Measurements from ENCODE around the gene NDUFA11.

The NDUFA11 gene

DNA sequence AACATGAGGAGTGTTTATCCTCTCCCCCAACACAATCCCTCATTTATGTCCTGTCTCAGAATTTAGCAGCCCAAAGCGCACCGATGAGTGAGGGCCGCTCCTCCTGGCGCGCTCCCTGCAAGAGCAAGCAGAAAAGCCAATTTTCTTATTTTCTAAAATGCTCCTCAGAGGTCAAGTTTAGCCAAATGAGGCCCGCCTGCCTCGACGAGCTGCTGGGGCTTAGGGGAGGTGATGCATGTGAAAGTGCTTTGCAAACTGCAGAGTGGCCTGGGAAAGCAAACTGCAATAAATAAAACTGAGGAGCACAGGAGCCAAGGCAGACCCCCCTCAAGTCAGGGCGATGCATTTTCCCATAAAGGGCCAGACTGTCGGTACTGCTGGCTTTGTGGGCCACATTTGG lies 39.5 kb upstream of the NDUFA11 start:
- Histone ChIP-seq H3K4me3 (ENCODE audit: insufficient read depth, low read depth, low read length) (no peak overlapping the region), H3K27me3 (ENCODE audit: control insufficient read depth, insufficient read depth, low read length, poor library complexity, severe bottlenecking) (no peaks in the 10 kb centered on the region), H3K4me1 (ENCODE audit: control insufficient read depth, insufficient read depth, low read length) (peaks cover 15% of the 10 kb centered on the region), H3K9me3 (ENCODE audit: control insufficient read depth, low read length) (no peaks in the 10 kb centered on the region), H3K36me3 (ENCODE audit: control insufficient read depth, insufficient read depth, low read length) (peaks cover 8% of the 10 kb centered on the region), H3K27ac (ENCODE audit: insufficient read depth, low read depth, low read length, poor library complexity, severe bottlenecking) (no peak overlapping the region)
- 91 to 93% methylated on average over 10 of the region's 10 CpGs for WGBS, 2 experiments

DNA sequence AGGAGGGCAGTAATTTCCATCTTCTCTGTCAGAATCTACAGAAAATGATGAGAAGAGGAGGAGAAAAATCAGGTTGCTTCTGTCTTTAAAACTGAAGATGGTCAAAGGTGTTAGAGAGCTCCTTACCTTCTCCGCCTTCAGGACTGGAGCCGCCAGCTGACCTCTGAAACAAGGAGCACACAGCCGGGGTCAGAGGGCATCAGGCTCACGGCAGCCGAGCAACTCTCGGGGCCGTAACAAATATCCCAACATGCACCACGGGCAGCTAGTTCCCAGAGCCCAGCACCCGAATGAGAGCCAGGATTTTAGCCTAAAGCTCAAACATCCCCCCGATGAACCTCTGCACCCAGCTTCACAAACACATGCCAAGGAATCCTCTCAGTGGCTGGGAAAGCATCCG lies 38.1 kb upstream of the NDUFA11 start:
- H3K4me1 ChIP-seq (ENCODE audit: control insufficient read depth, insufficient read depth, low read length): peaks cover 7% of the 10 kb centered on the region
- WGBS, 2 experiments: 88 to 92% methylated on average over 11 of the region's 11 CpGs
- H3K27ac ChIP-seq (ENCODE audit: insufficient read depth, low read depth, low read length, poor library complexity, severe bottlenecking): no peak overlapping the region
- H3K4me3 ChIP-seq (ENCODE audit: insufficient read depth, low read depth, low read length): no peak overlapping the region
- no peaks in the 10 kb centered on the region for H3K27me3 ChIP-seq (ENCODE audit: control insufficient read depth, insufficient read depth, low read length, poor library complexity, severe bottlenecking)
- no peaks in the 10 kb centered on the region for H3K9me3 ChIP-seq (ENCODE audit: control insufficient read depth, low read length)
- peaks cover 8% of the 10 kb centered on the region for H3K36me3 ChIP-seq (ENCODE audit: control insufficient read depth, insufficient read depth, low read length)

DNA sequence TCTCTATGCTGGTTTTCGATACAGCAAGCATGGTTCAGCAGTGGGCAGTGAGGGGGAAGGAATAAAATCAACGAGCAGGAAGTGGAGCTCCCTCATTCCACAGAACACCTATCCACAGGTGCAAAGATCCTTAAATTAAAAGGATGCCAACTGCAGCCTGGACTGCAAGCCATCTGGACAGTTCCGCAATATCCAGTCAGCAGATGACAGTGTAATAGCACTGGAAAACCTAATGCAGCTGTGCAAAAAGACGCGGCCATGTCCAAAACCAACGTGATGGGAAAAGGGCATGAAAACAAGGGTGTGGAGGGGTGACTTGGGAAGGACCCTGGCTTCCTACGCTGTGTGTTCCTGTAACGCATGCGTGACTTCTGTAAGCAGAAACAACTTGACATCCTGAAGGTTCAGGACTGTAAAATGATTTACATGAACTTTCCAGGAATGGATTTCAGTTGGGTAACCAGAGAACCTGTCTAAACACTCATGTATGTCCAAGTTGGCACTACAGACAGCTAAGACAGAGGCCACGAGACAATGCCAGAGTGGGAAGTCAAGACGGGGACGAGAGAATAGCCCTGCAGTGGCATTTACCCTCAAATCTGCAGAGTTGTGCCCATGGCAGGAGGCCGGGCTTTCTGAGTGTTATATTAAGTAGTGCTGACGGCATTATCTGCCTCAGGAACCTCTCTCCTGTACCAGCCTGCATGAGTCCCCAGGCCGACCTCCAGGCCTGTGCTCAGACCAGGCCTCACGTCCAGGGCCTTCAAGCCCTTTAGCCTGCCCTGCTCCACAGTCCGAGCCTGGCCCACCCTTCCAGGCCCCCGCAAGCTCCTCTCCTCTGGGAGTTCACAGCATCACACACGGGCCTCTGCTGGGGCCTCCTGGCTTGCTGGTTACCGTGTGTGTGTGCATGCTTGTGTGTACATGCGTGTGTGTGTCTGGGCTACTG lies 36.9 kb upstream of the NDUFA11 start:
- Histone ChIP-seq H3K9me3 (ENCODE audit: control insufficient read depth, low read length) (no peaks in the 10 kb centered on the region), H3K27ac (ENCODE audit: insufficient read depth, low read depth, low read length, poor library complexity, severe bottlenecking) (no peak overlapping the region), H3K4me1 (ENCODE audit: control insufficient read depth, insufficient read depth, low read length) (peaks cover 7% of the 10 kb centered on the region), H3K4me3 (ENCODE audit: insufficient read depth, low read depth, low read length) (no peak overlapping the region), H3K27me3 (ENCODE audit: control insufficient read depth, insufficient read depth, low read length, poor library complexity, severe bottlenecking) (no peaks in the 10 kb centered on the region), H3K36me3 (ENCODE audit: control insufficient read depth, insufficient read depth, low read length) (peaks cover 8% of the 10 kb centered on the region)
- WGBS, 2 experiments: 96 to 97% methylated on average over 21 of the region's 21 CpGs

DNA sequence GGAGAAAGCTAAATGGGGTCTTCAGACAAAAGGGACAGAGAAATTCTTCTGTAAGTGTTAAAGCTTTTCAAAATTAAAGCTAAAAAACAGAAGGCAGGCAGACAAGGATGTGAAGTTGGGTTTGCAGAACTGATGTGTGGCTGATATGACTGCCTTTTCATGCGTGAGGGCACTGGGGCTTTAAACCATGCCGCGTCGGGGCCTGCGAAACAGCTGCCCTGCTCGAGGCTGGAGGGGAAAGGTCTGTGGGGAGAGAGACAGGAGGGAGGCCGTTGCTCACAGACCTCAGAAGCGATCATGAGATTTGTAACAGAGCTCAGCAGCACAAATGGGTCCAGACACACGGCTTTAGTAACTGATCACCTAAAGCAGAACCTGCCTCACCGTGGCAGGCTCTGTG lies 34.0 kb upstream of the NDUFA11 start:
- Histone ChIP-seq H3K4me3 (ENCODE audit: insufficient read depth, low read depth, low read length) (no peak overlapping the region), H3K36me3 (ENCODE audit: control insufficient read depth, insufficient read depth, low read length) (peaks cover 8% of the 10 kb centered on the region), H3K4me1 (ENCODE audit: control insufficient read depth, insufficient read depth, low read length) (peaks cover 10% of the 10 kb centered on the region), H3K9me3 (ENCODE audit: control insufficient read depth, low read length) (no peaks in the 10 kb centered on the region), H3K27ac (ENCODE audit: insufficient read depth, low read depth, low read length, poor library complexity, severe bottlenecking) (no peak overlapping the region), H3K27me3 (ENCODE audit: control insufficient read depth, insufficient read depth, low read length, poor library complexity, severe bottlenecking) (no peaks in the 10 kb centered on the region)
- 86 to 87% methylated on average over 10 of the region's 10 CpGs for WGBS, 2 experiments

DNA sequence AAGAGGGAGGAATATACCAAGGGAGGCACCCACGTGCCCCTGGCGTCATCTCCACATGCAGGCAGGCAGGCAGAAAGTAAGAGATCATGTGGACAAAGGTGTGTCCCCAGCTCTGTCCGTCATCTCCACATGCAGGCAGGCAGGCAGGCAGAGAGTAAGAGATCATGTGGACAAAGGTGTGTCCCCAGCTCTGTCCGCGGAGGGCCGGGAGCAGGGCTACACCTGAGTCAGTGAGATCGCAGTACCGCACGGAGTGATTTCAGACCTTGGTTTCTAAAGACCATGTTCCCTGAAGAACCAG lies 32.7 kb upstream of the NDUFA11 start:
- no peak overlapping the region for H3K4me3 ChIP-seq (ENCODE audit: insufficient read depth, low read depth, low read length)
- 97% methylated on average over 9 of the region's 9 CpGs for WGBS, 2 experiments
- H3K27me3 ChIP-seq (ENCODE audit: control insufficient read depth, insufficient read depth, low read length, poor library complexity, severe bottlenecking): no peaks in the 10 kb centered on the region
- no peaks in the 10 kb centered on the region for H3K9me3 ChIP-seq (ENCODE audit: control insufficient read depth, low read length)
- H3K27ac ChIP-seq (ENCODE audit: insufficient read depth, low read depth, low read length, poor library complexity, severe bottlenecking): no peak overlapping the region
- peaks cover 3% of the 10 kb centered on the region for H3K4me1 ChIP-seq (ENCODE audit: control insufficient read depth, insufficient read depth, low read length)
- H3K36me3 ChIP-seq (ENCODE audit: control insufficient read depth, insufficient read depth, low read length): peaks cover 11% of the 10 kb centered on the region

DNA sequence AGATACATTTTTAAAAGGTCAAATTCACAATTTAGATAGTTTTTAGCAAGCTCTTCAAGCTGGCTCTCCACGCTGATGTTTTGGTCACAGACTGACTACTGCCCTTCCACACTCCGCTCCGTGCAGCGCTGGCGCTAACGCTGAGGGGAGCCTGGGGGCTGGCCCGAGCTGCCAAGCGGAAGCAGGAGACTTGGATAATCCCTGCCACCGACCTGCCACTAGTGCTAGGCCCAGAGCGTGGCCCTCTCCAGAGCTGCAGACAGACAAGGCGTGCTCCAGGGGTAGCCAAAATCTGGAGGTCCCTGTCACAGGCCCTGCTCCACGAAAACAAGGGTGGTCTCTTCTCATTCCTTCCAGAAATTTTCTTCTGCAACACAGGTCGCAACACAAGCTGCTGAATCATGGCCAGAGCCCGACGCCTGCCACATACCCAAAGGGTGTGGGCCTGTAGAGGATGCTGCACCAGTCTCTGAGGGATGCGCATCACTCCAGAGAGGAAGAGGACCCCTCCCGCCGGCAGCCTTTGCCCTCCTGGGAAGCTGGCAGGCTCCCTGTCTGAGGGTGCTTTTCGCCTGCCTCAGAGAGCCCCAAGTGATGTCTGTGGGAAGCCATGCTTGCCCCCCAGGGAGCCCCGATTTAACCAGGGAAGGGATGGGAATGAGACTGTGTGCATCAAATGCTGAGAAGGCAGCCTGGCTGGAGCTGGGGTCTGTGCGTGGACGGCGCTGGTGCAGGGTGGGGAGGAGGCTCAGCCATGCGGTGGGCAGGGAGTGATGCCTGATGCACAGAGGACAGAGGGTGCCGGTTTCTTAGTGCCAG lies 32.1 kb upstream of the NDUFA11 start:
- Histone ChIP-seq H3K9me3 (ENCODE audit: control insufficient read depth, low read length) (no peaks in the 10 kb centered on the region), H3K4me1 (ENCODE audit: control insufficient read depth, insufficient read depth, low read length) (peaks cover 3% of the 10 kb centered on the region), H3K4me3 (ENCODE audit: insufficient read depth, low read depth, low read length) (no peak overlapping the region), H3K27me3 (ENCODE audit: control insufficient read depth, insufficient read depth, low read length, poor library complexity, severe bottlenecking) (no peaks in the 10 kb centered on the region), H3K27ac (ENCODE audit: insufficient read depth, low read depth, low read length, poor library complexity, severe bottlenecking) (no peak overlapping the region), H3K36me3 (ENCODE audit: control insufficient read depth, insufficient read depth, low read length) (peaks cover 17% of the 10 kb centered on the region)
- 95% methylated on average over 25 of the region's 25 CpGs for WGBS, 2 experiments

DNA sequence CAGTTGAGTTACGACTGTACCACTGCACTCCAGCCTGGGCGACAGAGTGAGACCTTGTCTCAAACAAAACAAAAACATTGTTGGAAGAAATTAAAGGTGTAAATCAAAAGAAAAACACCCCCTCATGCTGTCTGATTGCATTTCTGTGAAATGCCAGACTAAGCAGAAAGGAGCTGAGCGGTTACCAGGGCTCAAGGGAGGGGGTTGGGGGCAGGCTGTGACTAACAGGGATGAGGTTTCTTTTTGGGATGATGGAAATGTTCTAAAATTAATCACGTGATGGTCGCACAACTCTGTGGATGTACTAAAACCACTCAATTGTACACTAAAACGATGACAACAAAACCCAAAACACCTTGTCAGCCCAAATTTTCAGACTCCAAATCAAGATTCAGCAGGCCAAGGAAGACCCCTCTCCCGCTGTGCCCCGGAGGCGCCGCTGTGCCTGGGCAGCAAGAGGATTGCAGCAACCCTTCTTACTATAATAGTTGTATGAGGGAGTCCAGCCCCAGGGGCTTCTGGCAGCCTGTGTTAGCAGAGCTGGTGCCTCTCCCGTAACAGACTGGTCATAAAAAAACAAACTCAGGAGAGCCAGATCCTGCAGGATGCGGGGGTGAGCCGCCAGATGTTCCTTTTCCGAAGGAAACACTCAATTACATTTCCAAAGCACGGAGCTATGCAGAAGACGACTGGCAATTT lies 31.3 kb upstream of the NDUFA11 start:
- peaks cover 15% of the 10 kb centered on the region for H3K36me3 ChIP-seq (ENCODE audit: control insufficient read depth, insufficient read depth, low read length)
- H3K4me1 ChIP-seq (ENCODE audit: control insufficient read depth, insufficient read depth, low read length): peaks cover 3% of the 10 kb centered on the region
- H3K9me3 ChIP-seq (ENCODE audit: control insufficient read depth, low read length): no peaks in the 10 kb centered on the region
- no peak overlapping the region for H3K4me3 ChIP-seq (ENCODE audit: insufficient read depth, low read depth, low read length)
- H3K27me3 ChIP-seq (ENCODE audit: control insufficient read depth, insufficient read depth, low read length, poor library complexity, severe bottlenecking): no peaks in the 10 kb centered on the region
- no peak overlapping the region for H3K27ac ChIP-seq (ENCODE audit: insufficient read depth, low read depth, low read length, poor library complexity, severe bottlenecking)
- WGBS, 2 experiments: 93 to 97% methylated on average over 16 of the region's 16 CpGs

DNA sequence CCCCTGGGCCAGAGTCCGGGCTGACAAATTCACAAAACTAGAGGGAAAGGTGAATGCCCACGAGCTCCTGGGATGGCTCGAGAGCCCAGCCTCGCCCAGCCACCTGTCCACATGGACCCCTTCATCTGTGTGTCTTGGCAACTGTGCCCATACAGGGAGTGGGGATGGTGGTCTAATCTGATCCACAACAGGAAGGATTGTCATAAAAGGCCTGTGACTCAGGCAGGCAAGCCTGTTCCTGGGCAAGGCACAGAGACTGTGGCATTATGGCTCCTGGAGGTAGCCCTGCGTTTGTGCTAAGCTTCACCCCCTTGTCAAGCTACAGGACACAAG lies 30.4 kb upstream of the NDUFA11 start:
- Histone ChIP-seq H3K4me1 (ENCODE audit: control insufficient read depth, insufficient read depth, low read length) (peaks cover 3% of the 10 kb centered on the region), H3K4me3 (ENCODE audit: insufficient read depth, low read depth, low read length) (no peak overlapping the region), H3K27ac (ENCODE audit: insufficient read depth, low read depth, low read length, poor library complexity, severe bottlenecking) (no peak overlapping the region), H3K36me3 (ENCODE audit: control insufficient read depth, insufficient read depth, low read length) (peaks cover 18% of the 10 kb centered on the region), H3K9me3 (ENCODE audit: control insufficient read depth, low read length) (no peaks in the 10 kb centered on the region), H3K27me3 (ENCODE audit: control insufficient read depth, insufficient read depth, low read length, poor library complexity, severe bottlenecking) (no peaks in the 10 kb centered on the region)
- 93 to 94% methylated on average over 5 of the region's 5 CpGs for WGBS, 2 experiments

DNA sequence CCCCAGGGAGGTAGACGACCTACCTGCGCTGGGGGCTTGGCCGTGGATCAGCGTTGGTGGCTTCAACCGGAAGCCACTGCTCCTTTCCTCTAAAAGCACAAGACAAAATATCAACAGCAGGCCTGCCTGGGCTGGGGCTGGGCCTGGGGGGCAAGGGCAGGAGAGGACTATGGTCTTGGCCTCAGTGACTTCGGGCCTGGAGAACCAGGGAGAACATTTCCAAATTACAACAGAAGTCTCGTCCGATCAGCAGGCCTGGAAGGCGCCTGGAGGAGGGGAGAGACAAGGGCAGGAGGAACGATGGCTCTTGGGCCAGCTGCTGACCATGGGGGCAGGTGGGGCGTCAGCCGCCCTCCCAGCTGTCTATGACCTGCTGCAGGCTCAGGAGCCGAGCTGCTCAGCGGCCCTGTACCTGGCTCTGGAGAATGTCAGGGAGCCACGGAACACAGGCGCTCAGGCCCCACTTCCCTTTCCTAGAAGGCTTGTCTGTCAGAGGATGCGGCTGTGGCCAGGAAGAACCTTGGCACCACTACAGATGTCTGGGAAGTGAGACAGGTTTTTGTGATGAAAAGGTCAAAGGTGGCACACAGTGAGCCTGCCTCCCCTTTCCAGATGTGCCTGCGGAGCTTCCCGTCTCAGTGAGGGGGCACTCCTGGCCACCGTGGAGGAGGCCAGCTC lies 29.9 kb upstream of the NDUFA11 start:
- WGBS, 2 experiments: 93% methylated on average over 20 of the region's 20 CpGs
- H3K27ac ChIP-seq (ENCODE audit: insufficient read depth, low read depth, low read length, poor library complexity, severe bottlenecking): no peak overlapping the region
- H3K9me3 ChIP-seq (ENCODE audit: control insufficient read depth, low read length): no peaks in the 10 kb centered on the region

More for the DNA sequence above, 29.9 kb upstream of the NDUFA11 start:
- Histone ChIP-seq H3K4me3 (ENCODE audit: insufficient read depth, low read depth, low read length) (no peak overlapping the region), H3K27me3 (ENCODE audit: control insufficient read depth, insufficient read depth, low read length, poor library complexity, severe bottlenecking) (no peaks in the 10 kb centered on the region), H3K36me3 (ENCODE audit: control insufficient read depth, insufficient read depth, low read length) (peaks cover 18% of the 10 kb centered on the region), H3K4me1 (ENCODE audit: control insufficient read depth, insufficient read depth, low read length) (peaks cover 3% of the 10 kb centered on the region)
